Activated B cell treated with CpG ODN at 0.5 μM for 24 hours (primary cell): ENCODE measurements around the gene CALHM3. TPM values are rescaled to one million over a fixed set of nuclear protein-coding genes. Genes with fewer than 3 reads are reported as not detected.

Experiments used
- ATAC-seq: fragments of 200-7000 bp; cut with Tn5 transposase; one replicate; pipeline ENCODE4 v1.10.0; 2021; ENCODE audit warnings: low read depth, mild to moderate bottlenecking, moderate library complexity
- CTCF ChIA-PET: fragments of 350-600 bp; sonication (Branson Sonifier 250); formaldehyde crosslinking; loops from one replicate; lab custom pipeline; 2021; ENCODE audit warnings: antibody characterized with exemption; lab: Charles Lee
- POLR2A ChIA-PET: fragments of 350-600 bp; sonication (Branson Sonifier 250); formaldehyde crosslinking; loops from one replicate; lab custom pipeline; 2021; ENCODE audit warnings: antibody characterized with exemption; lab: Charles Lee
- DNase-seq: peaks from one replicate; pipeline ENCODE4 v3.0.0; 2022
- H3K27ac Mint-ChIP-seq: one replicate; pipeline ENCODE4 v1.8.0; 2020; ENCODE audit warnings: mixed read lengths
- H3K27me3 Mint-ChIP-seq: one replicate; pipeline ENCODE4 v1.8.0; 2021; ENCODE audit warnings: mixed read lengths
- H3K36me3 Mint-ChIP-seq: one replicate; pipeline ENCODE4 v1.8.0; 2021; ENCODE audit warnings: low read depth, mixed read lengths
- H3K4me1 Mint-ChIP-seq: one replicate; pipeline ENCODE4 v1.8.0; 2021; ENCODE audit warnings: mixed read lengths
- H3K4me3 Mint-ChIP-seq: one replicate; pipeline ENCODE4 v1.8.0; 2020; ENCODE audit warnings: mild to moderate bottlenecking, mixed read lengths
- H3K9me3 Mint-ChIP-seq: one replicate; pipeline ENCODE4 v1.8.0; 2020; ENCODE audit warnings: mixed read lengths
- CTCF ChIP-seq: fragments of 200-600 bp; IDR thresholded peaks from one replicate; pipeline ENCODE4 v1.8.0; 2022; ENCODE audit warnings: antibody characterized with exemption, mild to moderate bottlenecking
- intact Hi-C: fragments of 100-400 bp; cut with micrococcal nuclease; formaldehyde crosslinking; loops from one replicate; pipeline ENCODE4 v1.15.1; 2024
- total RNA-seq: library from RNA; stranded (reverse); gene quantifications from 2 replicates; pipeline ENCODE4 v1.2.3, GENCODE V29; 2022

The CALHM3 gene
- total RNA-seq, 1 donor from 2014 or later: not detected

- ATAC-seq: no peak
- intact Hi-C loops: loop anchor here (1.0 to 5.0 kb wide), 3 partner anchors 19 to 35 kb away; no protein-coding TSS in a partner anchor
- Mint-ChIP-seq H3K27me3 (peaks cover 2% of the 10 kb centered on the region), H3K9me3 (no peaks in the 10 kb centered on the region), H3K27ac (peak overlapping the region; percentile 65), H3K4me1 (peaks cover 46% of the 10 kb centered on the region), H3K4me3 (peak overlapping the region; percentile 90), H3K36me3 (peaks cover 23% of the 10 kb centered on the region)
- no peak for DNase-seq
- CTCF ChIA-PET: interaction anchor here (0.9 to 3.7 kb wide), 6 partner anchors 17 to 30 kb away, joined by 3 to 19 read pairs (median 7); no protein-coding TSS in a partner anchor
- POLR2A ChIA-PET: interaction anchor here (0.5 to 5.9 kb wide), 8 partner anchors 10 to 680 kb away, joined by 3 to 58 read pairs (median 4); no protein-coding TSS in a partner anchor
- TF ChIP-seq CTCF: no peak
Observed at GRCh38 chr10:103452506-103453230, 26.4 kb downstream of the CALHM3 start.

GRCh38 chr10:103451831-103452505, 27.1 kb downstream of the CALHM3 start, which contains the start of gene CALHM2:
TSS of gene CALHM2 (minus strand) at chr10:103452370. CDS start at chr10:103449941, 2,429 bp downstream.
- Mint-ChIP-seq H3K9me3 (no peaks in the 10 kb centered on the region), H3K4me3 (peak within 1 kb of the TSS; percentile 90), H3K4me1 (peaks cover 46% of the 10 kb centered on the region), H3K27ac (peak within 1 kb of the TSS; percentile 85), H3K36me3 (peaks cover 29% of the 10 kb centered on the region), H3K27me3 (peaks cover 2% of the 10 kb centered on the region)
- intact Hi-C loops: loop anchor here (1.0 to 5.0 kb wide), 3 partner anchors 19 to 35 kb away; no protein-coding TSS in a partner anchor
- no peak for TF ChIP-seq CTCF
- ATAC-seq (peak; percentile 86), DNase-seq (peak; percentile 55)
- POLR2A ChIA-PET: interaction anchor here (0.8 to 5.9 kb wide), 6 partner anchors 14 to 33 kb away, joined by 3 to 58 read pairs (median 4); no protein-coding TSS in a partner anchor
- CTCF ChIA-PET: interaction anchor here (1.3 to 3.7 kb wide), 5 partner anchors 18 to 31 kb away, joined by 4 to 19 read pairs (median 8); no protein-coding TSS in a partner anchor

GRCh38 chr10:103451091-103451813, 27.8 kb downstream of the CALHM3 start:
- DNase-seq (no peak), ATAC-seq (peak; percentile 33)
- Mint-ChIP-seq H3K4me3 (peak overlapping the region; percentile 90), H3K4me1 (peaks cover 46% of the 10 kb centered on the region), H3K9me3 (no peaks in the 10 kb centered on the region), H3K36me3 (peaks cover 35% of the 10 kb centered on the region), H3K27ac (peak overlapping the region; percentile 85), H3K27me3 (peaks cover 2% of the 10 kb centered on the region)
- intact Hi-C loops: loop anchor here (5.0 kb wide), 1 partner anchor 34 kb away; no protein-coding TSS in a partner anchor
- ChIA-PET POLR2A (interaction anchor here (0.6 to 5.9 kb wide), 6 partner anchors 14 to 94 kb away, joined by 3 to 58 read pairs (median 4); no protein-coding TSS in a partner anchor), CTCF (interaction anchor here (1.4 to 3.7 kb wide), 4 partner anchors 20 to 32 kb away, joined by 6 to 19 read pairs (median 9); no protein-coding TSS in a partner anchor)
- no peak for TF ChIP-seq CTCF

GRCh38 chr10:103450201-103450695, 28.8 kb downstream of the CALHM3 start:
- H3K27ac Mint-ChIP-seq: peak overlapping the region; percentile 85
- TF ChIP-seq CTCF: no peak
- H3K36me3 Mint-ChIP-seq: peaks cover 45% of the 10 kb centered on the region
- ChIA-PET POLR2A (interaction anchor here (3.4 to 5.9 kb wide), 2 partner anchors 17 to 21 kb away, joined by 17 to 58 read pairs; no protein-coding TSS in a partner anchor), CTCF (interaction anchor here (1.1 to 3.7 kb wide), 2 partner anchors 26 to 34 kb away, joined by 3 to 19 read pairs; no protein-coding TSS in a partner anchor)
- no peaks in the 10 kb centered on the region for H3K9me3 Mint-ChIP-seq
- H3K4me1 Mint-ChIP-seq: peaks cover 46% of the 10 kb centered on the region
- peaks cover 2% of the 10 kb centered on the region for H3K27me3 Mint-ChIP-seq
- DNase-seq (no peak), ATAC-seq (no peak)
- intact Hi-C loops: loop anchor here (5.0 kb wide), 1 partner anchor 33 kb away; no protein-coding TSS in a partner anchor
- H3K4me3 Mint-ChIP-seq: peak overlapping the region; percentile 90
